Esophagus (tissue), 2 donors: ENCODE measurements around the gene PTPRD. TPM values are rescaled to one million over a fixed set of nuclear protein-coding genes. Genes with fewer than 3 reads are reported as not detected.

Experiments
- H3K27ac ChIP-seq, 2 donors: one replicate each; pipeline ENCODE4 v1.5.1; 2013; ENCODE audit warnings: low read depth in 2 of 2, mild to moderate bottlenecking in 2 of 2, inconsistent platforms in 1 of 2, low read length in 1 of 2, moderate library complexity in 1 of 2
- H3K27me3 ChIP-seq, 2 donors: one replicate each; pipeline ENCODE4 v1.6.1; 2013; ENCODE audit warnings: low read length in 2 of 2, control low read depth in 1 of 2, mild to moderate bottlenecking in 1 of 2; ENCODE audit not compliant: insufficient read depth in 2 of 2, control insufficient read depth in 1 of 2
- H3K36me3 ChIP-seq, 2 donors: one replicate each; pipeline ENCODE4 v1.6.1; 2013; ENCODE audit warnings: low read length in 1 of 2; ENCODE audit not compliant: control insufficient read depth in 2 of 2, insufficient read depth in 2 of 2
- H3K4me1 ChIP-seq, 2 donors: one replicate each; pipeline ENCODE4 v1.6.1; 2013; ENCODE audit warnings: low read length in 1 of 2; ENCODE audit not compliant: control insufficient read depth in 2 of 2, insufficient read depth in 2 of 2
- H3K4me3 ChIP-seq, 2 donors: one replicate each; pipeline ENCODE4 v1.5.1; 2013; ENCODE audit warnings: low read length in 2 of 2, mild to moderate bottlenecking in 2 of 2, low read depth in 1 of 2, moderate library complexity in 1 of 2
- H3K9me3 ChIP-seq, 2 donors: one replicate each; pipeline ENCODE4 v1.6.1; 2013; ENCODE audit warnings: mild to moderate bottlenecking in 2 of 2, low read depth in 1 of 2, low read length in 1 of 2, moderate library complexity in 1 of 2; ENCODE audit not compliant: control insufficient read depth in 2 of 2, insufficient read depth in 1 of 2
- WGBS, 2 donors: extraction: QIAGEN DNeasy Blood & Tissue Kit; methylation state at CpG; one replicate each; pipeline ENCODE4 v1.1.7; 2013; 5-methylcytosine and 5-hydroxymethylcytosine counted together
- polyA plus RNA-seq, 2 donors: library from polyadenylated mRNA; stranded (reverse); fragments of 200-250 nt; gene quantifications; one replicate each; pipeline ENCODE4 v1.2.3, GENCODE V29; 2013
- donor health status: healthy with polysubstance abuse.
- donor health status: Bipolar disorder and iron deficiency.

PTPRD gene
- polyA plus RNA-seq, 2 donors = 0.53 to 0.60 TPM

GRCh38 chr9:8434621-8435020, 2178.2 kb downstream of the PTPRD start:
- no peaks in the 10 kb centered on the region for H3K4me1 ChIP-seq
- H3K36me3 ChIP-seq = no peaks in the 10 kb centered on the region
- 97 to 98% methylated on average over 3 of the region's 3 CpGs for WGBS, 2 donors
- no peak overlapping the region for H3K4me3 ChIP-seq
- no peaks in the 10 kb centered on the region for H3K27me3 ChIP-seq
- no peaks in the 10 kb centered on the region for H3K9me3 ChIP-seq
- H3K27ac ChIP-seq = no peak overlapping the region

- H3K27ac ChIP-seq = no peak overlapping the region
- H3K9me3 ChIP-seq = no peaks in the 10 kb centered on the region
- H3K4me3 ChIP-seq = no peak overlapping the region
- no peaks in the 10 kb centered on the region for H3K4me1 ChIP-seq
- H3K36me3 ChIP-seq = no peaks in the 10 kb centered on the region
- WGBS, 2 donors = 52 to 61% methylated on average over 4 of the region's 4 CpGs
- no peaks in the 10 kb centered on the region for H3K27me3 ChIP-seq
Observed at GRCh38 chr9:8432224-8432623, 2180.6 kb downstream of the PTPRD start.

GRCh38 chr9:8431505-8431904, 2181.3 kb downstream of the PTPRD start:
- H3K9me3 ChIP-seq = no peaks in the 10 kb centered on the region
- H3K27me3 ChIP-seq = no peaks in the 10 kb centered on the region
- whole genome bisulfite sequencing, 2 donors = 89 to 90% methylated on average over 1 of the region's 1 CpG
- no peaks in the 10 kb centered on the region for H3K4me1 ChIP-seq
- H3K27ac ChIP-seq = no peak overlapping the region
- no peak overlapping the region for H3K4me3 ChIP-seq
- H3K36me3 ChIP-seq = no peaks in the 10 kb centered on the region

GRCh38 chr9:8430945-8431344, 2181.9 kb downstream of the PTPRD start:
- Histone ChIP-seq H3K27me3 (no peaks in the 10 kb centered on the region), H3K27ac (no peak overlapping the region), H3K9me3 (no peaks in the 10 kb centered on the region), H3K4me1 (no peaks in the 10 kb centered on the region), H3K36me3 (no peaks in the 10 kb centered on the region), H3K4me3 (no peak overlapping the region)
- 82 to 87% methylated on average over 5 of the region's 5 CpGs for WGBS, 2 donors

GRCh38 chr9:8429768-8430167, 2183.0 kb downstream of the PTPRD start:
- Histone ChIP-seq H3K9me3 (no peaks in the 10 kb centered on the region), H3K27ac (no peak overlapping the region)
- WGBS, 2 donors = 79 to 94% methylated on average over 1 of the region's 1 CpG

GRCh38 chr9:8429157-8429556, 2183.6 kb downstream of the PTPRD start:
- H3K4me3 ChIP-seq = no peak overlapping the region
- no peak overlapping the region for H3K27ac ChIP-seq
- H3K9me3 ChIP-seq = no peaks in the 10 kb centered on the region
- 76 to 82% methylated on average over 1 of the region's 1 CpG for WGBS, 2 donors
- no peaks in the 10 kb centered on the region for H3K27me3 ChIP-seq
- H3K4me1 ChIP-seq = no peaks in the 10 kb centered on the region
- H3K36me3 ChIP-seq = no peaks in the 10 kb centered on the region

More at GRCh38 chr9:8429768-8430167, 2183.0 kb downstream of the PTPRD start:
- H3K4me3 ChIP-seq = no peak overlapping the region
- no peaks in the 10 kb centered on the region for H3K36me3 ChIP-seq
- H3K4me1 ChIP-seq = no peaks in the 10 kb centered on the region
- no peaks in the 10 kb centered on the region for H3K27me3 ChIP-seq

- 67 to 72% methylated on average over 3 of the region's 3 CpGs for WGBS, 2 donors
- H3K4me3 ChIP-seq = no peak overlapping the region
- no peaks in the 10 kb centered on the region for H3K36me3 ChIP-seq
- H3K4me1 ChIP-seq = no peaks in the 10 kb centered on the region
- H3K27ac ChIP-seq = no peak overlapping the region
- H3K27me3 ChIP-seq = no peaks in the 10 kb centered on the region
- no peaks in the 10 kb centered on the region for H3K9me3 ChIP-seq
Observed at GRCh38 chr9:8428389-8428788, 2184.4 kb downstream of the PTPRD start.

GRCh38 chr9:8424786-8425410, 2187.9 kb downstream of the PTPRD start:
- Histone ChIP-seq H3K9me3 (no peaks in the 10 kb centered on the region), H3K36me3 (no peaks in the 10 kb centered on the region), H3K4me1 (no peaks in the 10 kb centered on the region), H3K4me3 (no peak overlapping the region), H3K27me3 (no peaks in the 10 kb centered on the region), H3K27ac (no peak overlapping the region)
- 83 to 86% methylated on average over 3 of the region's 3 CpGs for WGBS, 2 donors

- Histone ChIP-seq H3K27me3 (no peaks in the 10 kb centered on the region), H3K4me3 (no peak overlapping the region), H3K9me3 (no peaks in the 10 kb centered on the region), H3K36me3 (no peaks in the 10 kb centered on the region), H3K27ac (no peak overlapping the region), H3K4me1 (no peaks in the 10 kb centered on the region)
- WGBS, 2 donors = 35 to 55% methylated on average over 2 of the region's 2 CpGs
Observed at GRCh38 chr9:8420416-8420815, 2192.4 kb downstream of the PTPRD start.

GRCh38 chr9:8419596-8420275, 2193.1 kb downstream of the PTPRD start:
- Histone ChIP-seq H3K27me3 (no peaks in the 10 kb centered on the region), H3K4me3 (no peak overlapping the region), H3K27ac (no peak overlapping the region), H3K4me1 (no peaks in the 10 kb centered on the region), H3K9me3 (no peaks in the 10 kb centered on the region), H3K36me3 (no peaks in the 10 kb centered on the region)
- WGBS, 2 donors = 81 to 87% methylated on average over 3 of the region's 3 CpGs
